IMR-90 (cell line): ENCODE results near the gene REXO1. TPM values are rescaled to one million over a fixed set of nuclear protein-coding genes. Genes with fewer than 3 reads are reported as not detected.

Source experiments
- ATAC-seq: fragments of 200-7000 bp; cut with Tn5 transposase; 2 replicates; pipeline ENCODE4 v1.9.1; 2020; ENCODE audit warnings: low read depth, mild to moderate bottlenecking, moderate library complexity
- BruUV-seq: library from RNA; stranded (reverse); fragments of 400-500 nt; replicated peaks from 2 replicates; lab custom pipeline; 2021; lab: Mats Ljungman, UMichigan
- CTCF ChIA-PET: fragments of 300-600 bp; formaldehyde crosslinking; extraction: SDS; loops from one replicate; lab custom pipeline; 2021; ENCODE audit warnings: antibody characterized with exemption; lab: Yijun Ruan, JAX
- POLR2A ChIA-PET: fragments of 300-600 bp; sonication (Branson Sonifier 250); formaldehyde crosslinking; loops from one replicate; lab custom pipeline; 2022; ENCODE audit warnings: antibody characterized with exemption; ENCODE audit not compliant: unreplicated experiment; lab: Charles Lee
- DNase-seq: peaks from one replicate; pipeline ENCODE4 v3.0.0; 2013
- H2AFZ ChIP-seq: replicated peaks from 2 replicates; pipeline ENCODE3; 2013; ENCODE audit warnings: low read length, mild to moderate bottlenecking; ENCODE audit not compliant: poor library complexity
- H2AK5ac ChIP-seq: 2 replicates; pipeline ENCODE4 v1.6.1; 2013; ENCODE audit warnings: low read depth, low read length, inconsistent platforms
- H2AK9ac ChIP-seq: replicated peaks from 2 replicates; pipeline ENCODE3; 2013; ENCODE audit warnings: mild to moderate bottlenecking, low read depth, low read length, moderate library complexity; ENCODE audit not compliant: poor library complexity
- H2BK120ac ChIP-seq: 2 replicates; pipeline ENCODE4 v1.6.1; 2013; ENCODE audit warnings: low read depth, low read length, inconsistent platforms
- H2BK15ac ChIP-seq: 3 replicates; pipeline ENCODE4 v1.6.1; 2013; ENCODE audit warnings: low read depth, low read length, inconsistent platforms
- H2BK20ac ChIP-seq: 2 replicates; pipeline ENCODE4 v1.6.1; 2013; ENCODE audit warnings: low read depth, mild to moderate bottlenecking, inconsistent platforms, low read length, moderate library complexity
- H2BK5ac ChIP-seq: 2 replicates; pipeline ENCODE4 v1.6.1; 2013; ENCODE audit warnings: mild to moderate bottlenecking, low read depth, low read length, inconsistent platforms; ENCODE audit not compliant: poor library complexity, severe bottlenecking
- H3K14ac ChIP-seq: replicated peaks from 2 replicates; pipeline ENCODE4 v1.6.1; 2013; ENCODE audit warnings: low read depth, low read length, inconsistent platforms
- H3K18ac ChIP-seq: 2 replicates; pipeline ENCODE4 v1.6.1; 2013; ENCODE audit warnings: low read depth, low read length, control low read depth
- H3K23ac ChIP-seq: 2 replicates; pipeline ENCODE4 v1.6.1; 2013; ENCODE audit warnings: low read depth, low read length, inconsistent platforms
- H3K27ac ChIP-seq: 2 replicates; pipeline ENCODE4 v1.5.1; 2013; ENCODE audit warnings: mild to moderate bottlenecking, control low read depth, low read length; ENCODE audit not compliant: insufficient read depth
- H3K27me3 ChIP-seq: 2 replicates; pipeline ENCODE4 v1.6.1; 2013; ENCODE audit warnings: low read length; ENCODE audit not compliant: control insufficient read depth, insufficient read depth
- H3K36me3 ChIP-seq: 2 replicates; pipeline ENCODE4 v1.6.1; 2013; ENCODE audit warnings: low read length, mixed read lengths; ENCODE audit not compliant: control insufficient read depth, insufficient read depth
- H3K4ac ChIP-seq: 2 replicates; pipeline ENCODE4 v1.6.1; 2013; ENCODE audit warnings: low read depth, low read length, inconsistent platforms
- H3K4me1 ChIP-seq: 2 replicates; pipeline ENCODE4 v1.6.1; 2013; ENCODE audit warnings: low read length, mixed read lengths; ENCODE audit not compliant: control insufficient read depth, insufficient read depth
- H3K4me2 ChIP-seq: 2 replicates; pipeline ENCODE4 v1.6.1; 2013; ENCODE audit warnings: low read depth, mild to moderate bottlenecking, control low read depth, low read length, moderate library complexity
- H3K4me3 ChIP-seq: 2 replicates; pipeline ENCODE4 v1.5.1; 2013; ENCODE audit warnings: low read depth, mild to moderate bottlenecking, control low read depth, low read length, moderate library complexity; ENCODE audit not compliant: insufficient read depth
- H3K56ac ChIP-seq: 2 replicates; pipeline ENCODE4 v1.6.1; 2013; ENCODE audit warnings: low read length, inconsistent platforms; ENCODE audit not compliant: insufficient read depth; ENCODE audit errors: extremely low read depth
- H3K79me1 ChIP-seq, 2 experiments: 2 replicates each; pipeline ENCODE4 v1.6.1; 2013; ENCODE audit warnings: low read length in 2 of 2, inconsistent platforms in 1 of 2, low read depth in 1 of 2
- H3K9ac ChIP-seq: 2 replicates; pipeline ENCODE4 v1.6.1; 2013; ENCODE audit warnings: low read depth, low read length, control low read depth
- H3K9me1 ChIP-seq: 2 replicates; pipeline ENCODE4 v1.6.1; 2013; ENCODE audit warnings: low read length, inconsistent platforms; ENCODE audit not compliant: insufficient read depth
- H3K9me3 ChIP-seq: 2 replicates; pipeline ENCODE4 v1.6.1; 2013; ENCODE audit warnings: low read length; ENCODE audit not compliant: control insufficient read depth, insufficient read depth
- H4K20me1 ChIP-seq: 2 replicates; pipeline ENCODE4 v1.6.1; 2013; ENCODE audit warnings: low read length, inconsistent platforms; ENCODE audit not compliant: insufficient read depth
- H4K5ac ChIP-seq: 2 replicates; pipeline ENCODE4 v1.6.1; 2013; ENCODE audit warnings: mild to moderate bottlenecking, low read depth, low read length, control low read depth
- H4K8ac ChIP-seq, 2 experiments: 2 replicates each; pipeline ENCODE4 v1.6.1; 2013; ENCODE audit warnings: low read depth in 2 of 2, low read length in 2 of 2, control low read depth in 1 of 2, inconsistent platforms in 1 of 2
- H4K91ac ChIP-seq: 2 replicates; pipeline ENCODE4 v1.6.1; 2013; ENCODE audit warnings: low read depth, low read length, inconsistent platforms; ENCODE audit not compliant: insufficient read depth
- BHLHE40 ChIP-seq: fragments of 150-350 bp; IDR thresholded peaks from 2 replicates; pipeline ENCODE4 v1.6.1; 2016; ENCODE audit warnings: mild to moderate bottlenecking, low read depth, low read length
- CEBPB ChIP-seq: IDR thresholded peaks from 2 replicates; pipeline ENCODE4 v1.6.1; 2012; ENCODE audit warnings: low read depth, low read length, improper control_type of control experiment
- CHD1 ChIP-seq: IDR thresholded peaks from 2 replicates; pipeline ENCODE4 v1.6.1; 2012; ENCODE audit warnings: low read depth, low read length, improper control_type of control experiment
- ELK1 ChIP-seq: fragments of 150-350 bp; IDR thresholded peaks from 2 replicates; pipeline ENCODE4 v1.6.1; 2016; ENCODE audit warnings: low read depth, mild to moderate bottlenecking, low read length, moderate library complexity, borderline replicate concordance
- FOS ChIP-seq: fragments of 150-350 bp; IDR thresholded peaks from 2 replicates; pipeline ENCODE4 v1.6.1; 2016; ENCODE audit warnings: low read depth, low read length
- MAFK ChIP-seq: IDR thresholded peaks from 2 replicates; pipeline ENCODE4 v1.6.1; 2012; ENCODE audit warnings: low read depth, low read length, improper control_type of control experiment
- MAZ ChIP-seq: IDR thresholded peaks from 2 replicates; pipeline ENCODE4 v1.6.1; 2012; ENCODE audit warnings: low read depth, mild to moderate bottlenecking, low read length, improper control_type of control experiment, moderate library complexity, borderline replicate concordance
- MXI1 ChIP-seq: IDR thresholded peaks from 2 replicates; pipeline ENCODE4 v1.6.1; 2012; ENCODE audit warnings: low read depth, mild to moderate bottlenecking, low read length, moderate library complexity, borderline replicate concordance
- NFE2L2 ChIP-seq: fragments of 150-350 bp; IDR thresholded peaks from 2 replicates; pipeline ENCODE4 v1.6.1; 2016; ENCODE audit warnings: low read depth, mild to moderate bottlenecking, low read length
- POLR2A ChIP-seq: IDR thresholded peaks from 2 replicates; pipeline ENCODE4 v1.6.1; 2012; ENCODE audit warnings: mild to moderate bottlenecking, low read depth, low read length
- RAD21 ChIP-seq: IDR thresholded peaks from 2 replicates; pipeline ENCODE4 v1.6.1; 2012; ENCODE audit warnings: low read length, improper control_type of control experiment
- RCOR1 ChIP-seq: IDR thresholded peaks from 2 replicates; pipeline ENCODE4 v1.6.1; 2012; ENCODE audit warnings: mild to moderate bottlenecking, low read length, improper control_type of control experiment; ENCODE audit not compliant: insufficient replicate concordance
- RFX5 ChIP-seq: IDR thresholded peaks from 2 replicates; pipeline ENCODE4 v1.8.0; 2012; ENCODE audit warnings: low read depth, mild to moderate bottlenecking, low read length, moderate library complexity
- SMC3 ChIP-seq: fragments of 150-350 bp; IDR thresholded peaks from 2 replicates; pipeline ENCODE4 v1.6.1; 2016; ENCODE audit warnings: low read depth, mild to moderate bottlenecking, antibody characterized with exemption, low read length, moderate library complexity
- USF2 ChIP-seq: fragments of 150-350 bp; IDR thresholded peaks from 2 replicates; pipeline ENCODE4 v1.6.1; 2017; ENCODE audit warnings: mild to moderate bottlenecking, antibody characterized with exemption, low read length, low read depth
- WGBS, 2 experiments: methylation state at CpG; one replicate each; pipeline versions ENCODE4 v1.1.5 to v1.1.7; 2013; ENCODE audit warnings: missing lambda C conversion rate in 2 of 2; ENCODE audit not compliant: insufficient read length in 1 of 2; ENCODE audit errors: extremely low coverage in 2 of 2; 5-methylcytosine and 5-hydroxymethylcytosine counted together
- dilution Hi-C: fragments of 300-500 bp; cut with HindIII; formaldehyde crosslinking; loops from one replicate; pipeline ENCODE4 v1.14.3; 2018; ENCODE audit warnings: low sequenced_read_pairs; ENCODE audit not compliant: unreplicated experiment
- in situ Hi-C: fragments of 300-500 bp; cut with MboI; formaldehyde crosslinking; loops from 3 replicates; pipeline ENCODE4 v1.14.3; 2019; ENCODE audit warnings: low sequenced_read_pairs, inconsistent platforms, mixed read lengths
- intact Hi-C: fragments of 100-400 bp; cut with micrococcal nuclease; formaldehyde crosslinking; loops from 2 replicates; pipeline ENCODE4 v1.10.0; 2022
- polyA plus RNA-seq, 3 experiments: library from polyadenylated mRNA; depleted of rRNA; stranded (reverse); fragments of >200 nt; gene quantifications; 2 replicates each; pipeline ENCODE4 v1.2.3, GENCODE V29; 2012; ENCODE audit warnings: low replicate concordance in 1 of 3
- total RNA-seq: library from RNA; depleted of rRNA; stranded (reverse); fragments of >200 nt; gene quantifications from 2 replicates; pipeline ENCODE4 v1.2.3, GENCODE V29; 2012
- TF ChIP-seq, protein P1 (sequence below): conservative IDR thresholded peaks from 2 replicates; pipeline ENCODE4 v1.5.1; 2012; ENCODE audit warnings: mild to moderate bottlenecking, low read depth, low read length, improper control_type of control experiment

The REXO1 gene
- total and polyA plus RNA-seq, 2 of the 4 experiments (the other 2 are of a cell fraction): 1.4 to 63.7 TPM

- BruUV-seq: no TSS peak
- H3K27ac ChIP-seq: peak overlapping the region; percentile 68
- in situ Hi-C loops: no loop called here
Observed at GRCh38 chr19:1854542-1855039, 6.3 kb upstream of the REXO1 start.

More at GRCh38 chr19:1854542-1855039, 6.3 kb upstream of the REXO1 start:
- DNase-seq (no peak), ATAC-seq (no peak)
- no peaks in the 10 kb centered on the region for H3K27me3 ChIP-seq
- TF ChIP-seq CEBPB: no peak
- TF ChIP-seq CHD1: no peak
- no peak for TF ChIP-seq MAFK
- no peak for TF ChIP-seq RAD21
- no peak for TF ChIP-seq BHLHE40
- no peak for TF ChIP-seq MXI1
- TF ChIP-seq USF2: no peak
- TF ChIP-seq, protein P1, sequence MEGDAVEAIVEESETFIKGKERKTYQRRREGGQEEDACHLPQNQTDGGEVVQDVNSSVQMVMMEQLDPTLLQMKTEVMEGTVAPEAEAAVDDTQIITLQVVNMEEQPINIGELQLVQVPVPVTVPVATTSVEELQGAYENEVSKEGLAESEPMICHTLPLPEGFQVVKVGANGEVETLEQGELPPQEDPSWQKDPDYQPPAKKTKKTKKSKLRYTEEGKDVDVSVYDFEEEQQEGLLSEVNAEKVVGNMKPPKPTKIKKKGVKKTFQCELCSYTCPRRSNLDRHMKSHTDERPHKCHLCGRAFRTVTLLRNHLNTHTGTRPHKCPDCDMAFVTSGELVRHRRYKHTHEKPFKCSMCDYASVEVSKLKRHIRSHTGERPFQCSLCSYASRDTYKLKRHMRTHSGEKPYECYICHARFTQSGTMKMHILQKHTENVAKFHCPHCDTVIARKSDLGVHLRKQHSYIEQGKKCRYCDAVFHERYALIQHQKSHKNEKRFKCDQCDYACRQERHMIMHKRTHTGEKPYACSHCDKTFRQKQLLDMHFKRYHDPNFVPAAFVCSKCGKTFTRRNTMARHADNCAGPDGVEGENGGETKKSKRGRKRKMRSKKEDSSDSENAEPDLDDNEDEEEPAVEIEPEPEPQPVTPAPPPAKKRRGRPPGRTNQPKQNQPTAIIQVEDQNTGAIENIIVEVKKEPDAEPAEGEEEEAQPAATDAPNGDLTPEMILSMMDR: no peak
- TF ChIP-seq RCOR1: no peak
- no peak for TF ChIP-seq POLR2A
- no peak for TF ChIP-seq FOS
- no peak for TF ChIP-seq ELK1
- no peak for TF ChIP-seq SMC3
- no peak for TF ChIP-seq RFX5
- TF ChIP-seq MAZ: no peak
- TF ChIP-seq NFE2L2: no peak
- H3K79me1 ChIP-seq: peaks cover 16 to 83% of the 10 kb centered on the region in 2 experiments
- peak overlapping the region; percentile 80; the same call in 1 of the 2 replicates for H3K4me2 ChIP-seq
- H3K4me1 ChIP-seq: peaks cover 41% of the 10 kb centered on the region
- 0 out of 2 replicates have a peak overlapping the region, but pooled peaks have one; percentile 37 for H3K9ac ChIP-seq
- WGBS, 2 experiments: 58% methylated on average over 14 of the region's 37 CpGs; no CpG with 5 or more reads in 1 of the 2 experiments
- H4K91ac ChIP-seq: peak overlapping the region; percentile 80; the same call in 1 of the 2 replicates
- H3K9me1 ChIP-seq: peaks cover 7% of the 10 kb centered on the region; the same call in 1 of the 2 replicates
- H3K23ac ChIP-seq: peak overlapping the region; percentile 64; the same call in 1 of the 2 replicates
- H2AK9ac ChIP-seq: peak overlapping the region; percentile 78
- peak overlapping the region; percentile 7; the same call in 1 of the 2 replicates for H2AK5ac ChIP-seq
- no peak overlapping the region for H2BK20ac ChIP-seq
- dilution Hi-C loops (no loop called here), intact Hi-C loops (no loop called here)
- peak overlapping the region; percentile 60 for H2AFZ ChIP-seq
- peaks cover 64% of the 10 kb centered on the region for H4K20me1 ChIP-seq
- CTCF ChIA-PET: no interaction called here
- H3K56ac ChIP-seq: peak overlapping the region; percentile 32; the same call in 1 of the 2 replicates
- no peak overlapping the region; the same call in 1 of the 2 replicates for H4K5ac ChIP-seq
- no peak overlapping the region for H3K4me3 ChIP-seq
- no peak overlapping the region; the same call in 1 of the 2 replicates for H2BK120ac ChIP-seq
- no peaks in the 10 kb centered on the region for H3K9me3 ChIP-seq
- peak overlapping the region in 1 of 2 experiments; percentile 76; a peak in 2 of 4 replicates for H4K8ac ChIP-seq
- no peak overlapping the region for H3K18ac ChIP-seq
- H3K4ac ChIP-seq: peak overlapping the region; percentile 70
- no peaks in the 10 kb centered on the region for H3K36me3 ChIP-seq
- POLR2A ChIA-PET: no interaction called here
- peak overlapping the region; percentile 68 for H2BK5ac ChIP-seq
- H2BK15ac ChIP-seq: no peak overlapping the region
- no peak overlapping the region for H3K14ac ChIP-seq
